ENCODE data around the gene ICAM1.
A peak's percentile ranks its signal among the peaks of the same experiment; 100 is the strongest.

ICAM1 gene

GRCh38 chr19:10295305-10295846, 24.5 kb downstream of the ICAM1 start:
- DNase-seq = no peak

- DNase-seq = no peak
These were observed 25.1 kb downstream of the ICAM1 start for GRCh38 chr19:10295847-10296591.

GRCh38 chr19:10299545-10300458, 28.9 kb downstream of the ICAM1 start:
- no peak for DNase-seq

- DNase-seq = peak; percentile 7
These were observed 34.4 kb downstream of the ICAM1 start for GRCh38 chr19:10305139-10305806.

GRCh38 chr19:10306327-10306726, 35.4 kb downstream of the ICAM1 start:
- no peak for DNase-seq

- DNase-seq = no peak
These were observed 38.5 kb downstream of the ICAM1 start, which contains the start of gene ZGLP1 for GRCh38 chr19:10309423-10309822. Gene ZGLP1, minus strand, starts transcription at chr19:10309815.

GRCh38 chr19:10315335-10316214, 44.7 kb downstream of the ICAM1 start, which contains the start of gene FDX2:
Gene FDX2, minus strand, starts transcription at chr19:10316015. Its CDS starts 19 bp downstream, at chr19:10315996.
- peak; percentile 90 for DNase-seq

- DNase-seq = no peak
These were observed 45.5 kb downstream of the ICAM1 start for GRCh38 chr19:10316229-10317044.

- DNase-seq = no peak
These were observed 46.3 kb downstream of the ICAM1 start for GRCh38 chr19:10317045-10317856.

GRCh38 chr19:10317857-10318462, 47.0 kb downstream of the ICAM1 start:
- no peak for DNase-seq

GRCh38 chr19:10318807-10319682, 48.1 kb downstream of the ICAM1 start:
- no peak for DNase-seq

GRCh38 chr19:10320602-10321416, 49.9 kb downstream of the ICAM1 start:
- DNase-seq = no peak

GRCh38 chr19:10321417-10321797, 50.5 kb downstream of the ICAM1 start:
- DNase-seq = no peak

GRCh38 chr19:10321874-10322835, 51.2 kb downstream of the ICAM1 start:
- no peak for DNase-seq

- no peak for DNase-seq
These were observed 54.8 kb downstream of the ICAM1 start for GRCh38 chr19:10325732-10326131.

- DNase-seq = no peak
These were observed 56.9 kb downstream of the ICAM1 start for GRCh38 chr19:10327793-10328192.
